ENCODE results near the gene VAT1L.
A peak's percentile ranks its signal among the peaks of the same experiment; 100 is the strongest.
"Not testable (repeated sequence)": the region's sequence is repeated elsewhere in the genome, so short reads cannot be mapped to it uniquely, and the experiment has no call there.

VAT1L gene

DNA sequence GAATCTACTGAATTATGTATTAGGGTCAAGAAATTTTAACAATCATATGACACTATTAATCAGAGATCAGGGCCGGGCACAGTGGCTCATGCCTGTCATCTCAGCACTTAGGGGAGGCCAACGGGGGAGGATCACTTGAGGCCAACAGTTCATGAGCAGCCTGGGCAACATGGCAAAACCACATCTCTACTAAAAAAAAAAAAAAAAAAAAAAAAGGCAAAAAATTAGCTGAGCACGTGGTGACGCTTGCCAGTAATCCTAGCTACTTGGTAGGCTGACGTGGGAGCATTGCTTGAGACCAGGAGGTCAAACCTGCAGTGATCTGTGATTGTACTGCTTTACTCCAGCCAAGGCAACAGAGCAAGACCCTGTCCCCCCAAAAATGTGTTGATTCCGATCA lies 181.5 kb downstream of the VAT1L start:
- Mint-ChIP-seq H3K4me1 (no peaks in the 10 kb centered on the region), H3K4me3 (no peak overlapping the region), H3K27me3 (peaks cover 9% of the 10 kb centered on the region), H3K9me3 (no peaks in the 10 kb centered on the region), H3K36me3 (no peaks in the 10 kb centered on the region), H3K27ac (no peak overlapping the region)
- DNase-seq, result no peak
- CTCF ChIA-PET, result interaction anchor here (0.9 to 2.5 kb wide), 7 partner anchors 12 to 295 kb away, joined by 3 to 7 read pairs (median 4); no protein-coding TSS in a partner anchor

GRCh38 chr16:77970371-77970770 lies 182.0 kb downstream of the VAT1L start:
- no peaks in the 10 kb centered on the region for H3K36me3 Mint-ChIP-seq
- H3K27ac Mint-ChIP-seq, result no peak overlapping the region
- H3K4me1 Mint-ChIP-seq, result no peaks in the 10 kb centered on the region
- DNase-seq, result no peak
- peaks cover 9% of the 10 kb centered on the region for H3K27me3 Mint-ChIP-seq
- no peaks in the 10 kb centered on the region for H3K9me3 Mint-ChIP-seq
- no peak overlapping the region for H3K4me3 Mint-ChIP-seq
- CTCF ChIA-PET, result interaction anchor here (0.9 to 1.8 kb wide), 7 partner anchors 10 to 296 kb away, joined by 3 to 5 read pairs (median 4); no protein-coding TSS in a partner anchor

GRCh38 chr16:77971306-77972061 lies 183.1 kb downstream of the VAT1L start:
- no peaks in the 10 kb centered on the region for H3K4me1 Mint-ChIP-seq
- no peaks in the 10 kb centered on the region for H3K36me3 Mint-ChIP-seq
- no peaks in the 10 kb centered on the region for H3K9me3 Mint-ChIP-seq
- peaks cover 9% of the 10 kb centered on the region for H3K27me3 Mint-ChIP-seq
- H3K4me3 Mint-ChIP-seq, result no peak overlapping the region
- peak; percentile 83 for DNase-seq
- CTCF ChIA-PET, result interaction anchor here (0.6 to 2.6 kb wide), 5 partner anchors 8 to 301 kb away, joined by 3 to 12 read pairs (median 3); no protein-coding TSS in a partner anchor
- no peak overlapping the region for H3K27ac Mint-ChIP-seq

GRCh38 chr16:77972062-77972392 lies 183.7 kb downstream of the VAT1L start:
- CTCF ChIA-PET, result interaction anchor here (1.1 to 2.6 kb wide), 4 partner anchors 31 to 296 kb away, joined by 3 to 12 read pairs (median 4); no protein-coding TSS in a partner anchor
- H3K4me3 Mint-ChIP-seq, result no peak overlapping the region
- no peak for DNase-seq
- peaks cover 9% of the 10 kb centered on the region for H3K27me3 Mint-ChIP-seq
- H3K9me3 Mint-ChIP-seq, result no peaks in the 10 kb centered on the region
- no peaks in the 10 kb centered on the region for H3K4me1 Mint-ChIP-seq
- no peaks in the 10 kb centered on the region for H3K36me3 Mint-ChIP-seq
- no peak overlapping the region for H3K27ac Mint-ChIP-seq

GRCh38 chr16:77974883-77975282 lies 186.5 kb downstream of the VAT1L start:
- DNase-seq, result peak; percentile 40
- Mint-ChIP-seq H3K4me3 (no peak overlapping the region), H3K9me3 (no peaks in the 10 kb centered on the region), H3K36me3 (no peaks in the 10 kb centered on the region), H3K27me3 (peaks cover 6% of the 10 kb centered on the region), H3K4me1 (no peaks in the 10 kb centered on the region), H3K27ac (no peak overlapping the region)
- CTCF ChIA-PET, result no interaction called here

- Mint-ChIP-seq H3K27me3 (peaks cover 6% of the 10 kb centered on the region), H3K27ac (no peak overlapping the region), H3K4me1 (no peaks in the 10 kb centered on the region), H3K36me3 (no peaks in the 10 kb centered on the region), H3K4me3 (no peak overlapping the region), H3K9me3 (no peaks in the 10 kb centered on the region)
- no peak for DNase-seq
- CTCF ChIA-PET, result no interaction called here
Measured at GRCh38 chr16:77975942-77976341, 187.6 kb downstream of the VAT1L start.

GRCh38 chr16:77977339-77977738 lies 189.0 kb downstream of the VAT1L start:
- Mint-ChIP-seq H3K36me3 (no peaks in the 10 kb centered on the region), H3K27me3 (no peaks in the 10 kb centered on the region), H3K9me3 (no peaks in the 10 kb centered on the region), H3K4me1 (no peaks in the 10 kb centered on the region), H3K27ac (no peak overlapping the region), H3K4me3 (no peak overlapping the region)
- CTCF ChIA-PET, result no interaction called here
- no peak for DNase-seq

DNA sequence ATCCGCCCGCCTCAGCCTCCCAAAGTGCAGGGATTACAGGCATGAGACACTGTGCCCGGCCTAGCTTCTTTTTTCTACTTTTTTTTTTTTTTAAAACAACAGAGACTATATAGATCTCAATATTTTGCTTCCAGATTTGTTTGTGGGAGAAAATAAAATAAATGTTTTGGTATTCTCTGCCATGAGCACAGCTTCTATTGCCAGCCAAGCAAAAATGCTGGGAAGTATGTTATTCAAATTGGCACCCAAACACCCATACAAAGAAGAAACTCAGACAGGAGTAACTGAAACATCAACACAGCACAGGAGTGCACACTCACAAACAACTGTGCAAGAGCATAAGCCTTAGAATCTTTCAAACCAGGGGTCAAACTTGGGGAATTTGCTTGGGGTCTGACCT lies 196.7 kb downstream of the VAT1L start:
- H3K9me3 Mint-ChIP-seq, result no peaks in the 10 kb centered on the region
- DNase-seq, result no peak
- H3K36me3 Mint-ChIP-seq, result no peaks in the 10 kb centered on the region
- H3K4me1 Mint-ChIP-seq, result no peaks in the 10 kb centered on the region
- H3K27me3 Mint-ChIP-seq, result peaks cover 6% of the 10 kb centered on the region
- no peak overlapping the region for H3K4me3 Mint-ChIP-seq
- H3K27ac Mint-ChIP-seq, result no peak overlapping the region
- CTCF ChIA-PET, result no interaction called here

- no peak overlapping the region for H3K27ac Mint-ChIP-seq
- H3K4me1 Mint-ChIP-seq, result no peaks in the 10 kb centered on the region
- no peaks in the 10 kb centered on the region for H3K9me3 Mint-ChIP-seq
- peaks cover 6% of the 10 kb centered on the region for H3K27me3 Mint-ChIP-seq
- no peak overlapping the region for H3K4me3 Mint-ChIP-seq
- no peaks in the 10 kb centered on the region for H3K36me3 Mint-ChIP-seq
- CTCF ChIA-PET, result interaction anchor here (0.6 kb wide), 1 partner anchor 16 kb away, joined by 3 read pairs; no protein-coding TSS in a partner anchor
- DNase-seq, result no peak
Measured at GRCh38 chr16:77986011-77986740, 197.8 kb downstream of the VAT1L start.

- DNase-seq, result no peak
- H3K27ac Mint-ChIP-seq, result no peak overlapping the region
- H3K4me3 Mint-ChIP-seq, result no peak overlapping the region
- CTCF ChIA-PET, result interaction anchor here (1.3 kb wide), 1 partner anchor 14 kb away, joined by 3 read pairs; no protein-coding TSS in a partner anchor
- H3K36me3 Mint-ChIP-seq, result no peaks in the 10 kb centered on the region
- no peaks in the 10 kb centered on the region for H3K9me3 Mint-ChIP-seq
- H3K27me3 Mint-ChIP-seq, result peaks cover 10% of the 10 kb centered on the region
- H3K4me1 Mint-ChIP-seq, result peaks cover 2% of the 10 kb centered on the region
Measured at GRCh38 chr16:77987810-77988209, 199.4 kb downstream of the VAT1L start.

- peaks cover 10% of the 10 kb centered on the region for H3K27me3 Mint-ChIP-seq
Measured at GRCh38 chr16:77989846-77990245, 201.5 kb downstream of the VAT1L start.

DNA sequence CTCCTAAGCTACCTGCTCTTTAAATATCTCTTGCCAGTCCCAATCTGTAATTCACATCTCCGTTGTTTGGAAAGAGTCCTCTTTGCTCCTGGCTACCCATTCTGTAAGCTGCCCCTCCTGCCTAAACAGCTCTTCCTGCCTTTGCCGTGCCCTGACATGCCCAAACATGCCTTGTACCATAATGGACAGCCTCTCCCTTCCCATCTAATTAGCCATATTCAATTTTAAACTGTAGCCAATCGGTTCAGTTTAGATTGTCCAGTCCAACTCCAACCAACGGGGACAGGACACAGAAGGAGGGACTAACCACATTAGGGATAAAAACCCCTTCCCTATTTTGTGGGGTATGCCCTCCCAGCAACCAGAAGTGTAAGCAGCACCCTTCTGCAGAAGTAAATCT lies 203.3 kb downstream of the VAT1L start:
- H3K27ac Mint-ChIP-seq, result no peak overlapping the region
- CTCF ChIA-PET, result interaction anchor here (1.4 kb wide), 1 partner anchor 10 kb away, joined by 5 read pairs; no protein-coding TSS in a partner anchor

More at GRCh38 chr16:77989846-77990245, 201.5 kb downstream of the VAT1L start:
- Mint-ChIP-seq H3K27ac (no peak overlapping the region), H3K4me1 (peaks cover 2% of the 10 kb centered on the region), H3K9me3 (no peaks in the 10 kb centered on the region), H3K36me3 (no peaks in the 10 kb centered on the region), H3K4me3 (no peak overlapping the region)
- DNase-seq, result no peak
- CTCF ChIA-PET, result interaction anchor here (1.0 kb wide), 1 partner anchor 9 kb away, joined by 3 read pairs; no protein-coding TSS in a partner anchor

DNA sequence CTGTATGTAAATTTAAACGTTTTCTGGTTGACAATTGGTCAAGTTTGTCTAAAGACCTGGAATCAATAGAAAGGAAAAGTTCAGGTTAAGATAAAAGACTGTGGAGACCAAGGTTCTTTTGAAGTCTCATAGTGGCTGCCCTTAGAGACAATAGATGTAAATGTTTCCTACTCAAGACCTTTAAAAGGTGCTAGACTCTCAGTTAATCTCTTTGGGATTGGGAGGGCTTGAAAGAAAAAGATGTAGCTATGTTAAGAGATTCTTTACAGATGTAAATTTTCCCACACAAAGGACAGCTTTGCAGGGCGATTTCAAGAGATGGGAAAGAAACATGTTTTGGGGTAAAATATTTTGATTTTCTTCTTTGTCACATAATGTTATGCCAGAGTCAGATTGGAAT lies 204.0 kb downstream of the VAT1L start:
- not testable (repeated sequence) for H3K36me3 Mint-ChIP-seq, H3K4me3 Mint-ChIP-seq, H3K4me1 Mint-ChIP-seq, DNase-seq, H3K9me3 Mint-ChIP-seq, H3K27ac Mint-ChIP-seq
- CTCF ChIA-PET, result interaction anchor here (1.6 to 2.5 kb wide), 2 partner anchors 10 to 57 kb away, joined by 3 to 13 read pairs; no protein-coding TSS in a partner anchor
- peaks cover 10% of the 10 kb centered on the region for H3K27me3 Mint-ChIP-seq

More for the DNA sequence above, 203.3 kb downstream of the VAT1L start:
- no peak overlapping the region for H3K4me3 Mint-ChIP-seq
- peaks cover 10% of the 10 kb centered on the region for H3K27me3 Mint-ChIP-seq
- H3K9me3 Mint-ChIP-seq, result peaks cover 5% of the 10 kb centered on the region
- H3K4me1 Mint-ChIP-seq, result peaks cover 2% of the 10 kb centered on the region
- H3K36me3 Mint-ChIP-seq, result no peaks in the 10 kb centered on the region
- no peak for DNase-seq

DNA sequence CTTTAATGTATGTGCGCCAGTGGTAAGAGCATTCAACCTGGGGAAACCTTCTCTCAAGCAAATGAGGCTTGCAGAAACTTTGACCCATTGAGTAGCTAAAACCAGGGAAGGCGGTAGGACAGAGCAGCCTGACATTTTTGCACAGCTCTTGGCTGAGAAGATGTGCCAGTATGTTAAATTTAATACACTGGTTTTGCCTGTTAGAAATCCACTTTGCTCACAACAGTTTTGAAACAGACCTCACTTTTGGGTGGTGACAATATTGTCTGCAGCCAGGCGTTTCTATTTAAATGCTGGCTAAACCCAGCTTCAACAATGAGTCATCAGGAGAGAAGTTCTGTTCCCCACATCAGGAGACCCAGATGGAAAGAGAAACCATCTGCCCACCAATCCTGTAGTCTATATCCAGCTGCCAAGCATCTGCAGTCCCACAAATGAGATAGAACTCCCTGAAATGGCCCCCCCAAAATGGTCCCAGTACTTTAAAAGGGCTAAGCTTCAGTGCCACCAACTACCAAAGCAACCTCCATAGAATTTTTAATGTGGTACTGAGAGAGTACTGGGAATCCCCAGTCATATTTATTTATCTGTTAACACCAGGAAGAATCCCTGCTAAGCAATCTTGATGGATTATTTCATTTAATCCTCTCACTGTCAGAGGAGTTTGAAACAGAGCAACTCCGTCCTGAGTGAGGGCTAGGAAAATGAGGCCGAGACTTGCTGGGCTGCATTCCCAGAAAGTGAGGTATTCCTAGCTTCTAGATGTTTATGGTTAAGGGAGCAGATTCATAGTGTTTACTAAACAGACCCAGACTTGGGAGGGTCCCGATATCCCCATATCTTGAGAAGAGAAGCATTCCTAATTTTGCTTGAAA lies 205.0 kb downstream of the VAT1L start:
- Mint-ChIP-seq H3K4me3 (no peak overlapping the region), H3K27ac (no peak overlapping the region), H3K4me1 (peaks cover 2% of the 10 kb centered on the region), H3K36me3 (no peaks in the 10 kb centered on the region), H3K27me3 (peaks cover 9% of the 10 kb centered on the region), H3K9me3 (peaks cover 8% of the 10 kb centered on the region)
- CTCF ChIA-PET, result interaction anchor here (1.6 to 2.5 kb wide), 2 partner anchors 9 to 56 kb away, joined by 3 to 13 read pairs; no protein-coding TSS in a partner anchor
- no peak for DNase-seq

All from activated naive CD4-positive, alpha-beta T cell treated with anti-CD3 and anti-CD28 coated beads, Interleukin-2, amount 10 ng/mL, durations not matched to agents 7 days and 5 days (primary cell).